Fibroblast of villous mesenchyme (primary cell): Measurements from ENCODE around the gene JPH4. TPM values are rescaled to one million over a fixed set of nuclear protein-coding genes. Genes with fewer than 3 reads are reported as not detected.

Experiments
- DNase-seq: peaks from one replicate; pipeline ENCODE4 v3.0.0-alpha.2; 2010; ENCODE audit warnings: low read depth
- H3K4me3 ChIP-seq: 2 replicates; pipeline ENCODE4 v1.5.1; 2011; ENCODE audit warnings: low read depth, mild to moderate bottlenecking, low read length
- total RNA-seq: library from RNA; depleted of rRNA; stranded (reverse); fragments of >200 nt; gene quantifications from 2 replicates; pipeline ENCODE4 v1.2.3, GENCODE V29; 2012
- TF ChIP-seq, protein P1 (sequence below): IDR thresholded peaks from 2 replicates; pipeline ENCODE4 v1.5.1; 2012; ENCODE audit warnings: low read depth, mild to moderate bottlenecking, low read length; ENCODE audit not compliant: insufficient read depth

Gene JPH4
- total RNA-seq, result not detected in 2 replicates

DNA sequence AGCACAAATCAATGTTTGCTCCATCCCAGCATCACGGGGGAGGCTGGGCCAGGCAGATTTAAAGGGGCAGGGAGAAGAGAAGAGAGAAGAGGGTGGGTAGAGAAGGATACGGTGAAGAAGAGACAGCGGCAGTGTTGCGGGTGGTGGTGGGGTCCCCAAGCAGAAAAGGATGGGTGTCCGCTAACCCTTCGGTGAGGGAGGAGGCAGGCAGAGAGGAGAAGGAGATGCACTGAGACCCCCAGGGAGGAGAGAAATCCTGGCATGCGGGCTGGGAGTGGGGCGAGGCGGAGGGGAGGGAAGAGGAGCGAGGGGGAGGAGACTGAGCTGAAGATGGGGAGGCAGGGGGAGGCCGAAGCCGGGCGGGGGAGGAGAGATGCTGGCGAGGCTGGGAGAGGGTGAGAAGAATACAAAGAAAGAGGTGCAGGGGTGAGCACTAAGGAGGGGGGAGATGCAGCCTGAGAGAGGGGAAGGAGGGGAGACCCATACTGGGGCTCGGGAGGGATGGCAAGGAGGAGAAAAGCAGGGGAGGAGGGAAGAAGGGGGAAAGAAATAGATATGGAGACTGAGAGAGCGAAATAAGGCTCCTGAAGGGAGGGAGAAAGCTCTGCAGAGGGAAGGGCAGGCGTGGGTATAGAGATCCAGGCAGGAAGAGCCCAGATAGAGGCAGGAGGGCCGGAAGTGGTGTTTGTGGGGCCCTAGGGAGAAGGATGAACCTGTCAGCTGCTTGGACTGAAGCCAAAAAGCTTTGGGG is at the start of gene JPH4:
Gene JPH4, minus strand, starts transcription at position 231 of the 751 bp plus-strand sequence. CDS start 1,337 bp downstream, outside the sequence.
- no peak for DNase-seq
- no peak within 1 kb of the TSS for H3K4me3 ChIP-seq
- TF ChIP-seq, protein P1, sequence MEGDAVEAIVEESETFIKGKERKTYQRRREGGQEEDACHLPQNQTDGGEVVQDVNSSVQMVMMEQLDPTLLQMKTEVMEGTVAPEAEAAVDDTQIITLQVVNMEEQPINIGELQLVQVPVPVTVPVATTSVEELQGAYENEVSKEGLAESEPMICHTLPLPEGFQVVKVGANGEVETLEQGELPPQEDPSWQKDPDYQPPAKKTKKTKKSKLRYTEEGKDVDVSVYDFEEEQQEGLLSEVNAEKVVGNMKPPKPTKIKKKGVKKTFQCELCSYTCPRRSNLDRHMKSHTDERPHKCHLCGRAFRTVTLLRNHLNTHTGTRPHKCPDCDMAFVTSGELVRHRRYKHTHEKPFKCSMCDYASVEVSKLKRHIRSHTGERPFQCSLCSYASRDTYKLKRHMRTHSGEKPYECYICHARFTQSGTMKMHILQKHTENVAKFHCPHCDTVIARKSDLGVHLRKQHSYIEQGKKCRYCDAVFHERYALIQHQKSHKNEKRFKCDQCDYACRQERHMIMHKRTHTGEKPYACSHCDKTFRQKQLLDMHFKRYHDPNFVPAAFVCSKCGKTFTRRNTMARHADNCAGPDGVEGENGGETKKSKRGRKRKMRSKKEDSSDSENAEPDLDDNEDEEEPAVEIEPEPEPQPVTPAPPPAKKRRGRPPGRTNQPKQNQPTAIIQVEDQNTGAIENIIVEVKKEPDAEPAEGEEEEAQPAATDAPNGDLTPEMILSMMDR, result no peak

GRCh38 chr14:23627961-23628360 is 49.4 kb upstream of the JPH4 start:
- TF ChIP-seq, protein P1, result no peak
- no peak for DNase-seq
- no peak overlapping the region for H3K4me3 ChIP-seq

DNA sequence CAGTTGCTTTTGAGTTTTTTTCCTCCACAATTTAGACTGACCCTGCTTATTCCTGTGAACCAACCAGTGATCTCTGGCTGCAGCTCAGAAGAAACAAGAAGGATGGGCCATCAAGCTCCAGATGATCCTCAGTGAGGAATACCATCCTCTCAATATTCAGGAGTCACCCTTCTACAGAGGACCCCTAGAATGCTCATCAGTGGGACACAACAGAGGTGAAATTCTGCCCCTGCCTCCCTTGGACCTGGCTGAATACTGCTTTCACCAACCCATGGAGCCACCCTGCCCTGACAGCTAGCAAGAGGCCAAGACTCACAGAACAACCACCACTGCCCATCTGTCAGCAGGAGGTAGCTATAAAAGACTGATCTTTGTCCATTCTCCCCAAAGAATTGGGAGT is 48.4 kb upstream of the JPH4 start:
- no peak for DNase-seq
- H3K4me3 ChIP-seq, result no peak overlapping the region
- TF ChIP-seq, protein P1, result no peak

GRCh38 chr14:23624830-23625404 is 46.3 kb upstream of the JPH4 start:
- H3K4me3 ChIP-seq, result no peak overlapping the region
- TF ChIP-seq, protein P1, result no peak
- DNase-seq, result no peak

- no peak for DNase-seq
- TF ChIP-seq, protein P1, result no peak
- no peak overlapping the region for H3K4me3 ChIP-seq
These were observed 45.4 kb upstream of the JPH4 start for GRCh38 chr14:23623962-23624361.

- TF ChIP-seq, protein P1, result no peak
- no peak for DNase-seq
These were observed 44.4 kb upstream of the JPH4 start for GRCh38 chr14:23622990-23623389.

More at GRCh38 chr14:23622990-23623389, 44.4 kb upstream of the JPH4 start:
- no peak overlapping the region for H3K4me3 ChIP-seq
